ENCODE results near the gene OLFML1. TPM values are rescaled to one million over a fixed set of nuclear protein-coding genes. Genes with fewer than 3 reads are reported as not detected.

OLFML1 gene
- total RNA-seq, 3 donors from 2014 or later: 4.6 to 11.9 (median 4.6) TPM

GRCh38 chr11:7533199-7534041 is 48.1 kb downstream of the OLFML1 start:
- no peaks in the 10 kb centered on the region for H3K36me3 ChIP-seq
- intact Hi-C loops (cut with DNase I; ENCODE audit: low total_unique reads): no loop called here
- no peaks in the 10 kb centered on the region for H3K4me1 ChIP-seq
- no peaks in the 10 kb centered on the region for H3K9me3 ChIP-seq
- TF ChIP-seq POLR2AphosphoS5 (IDR thresholded peaks at IDR 0.05) (no peak), CTCF (IDR thresholded peaks at IDR 0.05) (no peak), POLR2A (IDR thresholded peaks at IDR 0.05) (no peak)
- no peak overlapping the region for H3K4me3 ChIP-seq
- no peak overlapping the region for H3K27ac ChIP-seq
- DNase-seq (ENCODE audit: low spot score in 2 of 2): no peak
- no peaks in the 10 kb centered on the region for H3K27me3 ChIP-seq

GRCh38 chr11:7534042-7534378 is 48.7 kb downstream of the OLFML1 start:
- no peak for DNase-seq (ENCODE audit: low spot score in 2 of 2)
- intact Hi-C loops (cut with DNase I; ENCODE audit: low total_unique reads): no loop called here
- no peak for TF ChIP-seq POLR2AphosphoS5 (IDR thresholded peaks at IDR 0.05)
- TF ChIP-seq CTCF (IDR thresholded peaks at IDR 0.05): no peak
- no peak for TF ChIP-seq POLR2A (IDR thresholded peaks at IDR 0.05)

GRCh38 chr11:7536100-7536499 is 50.8 kb downstream of the OLFML1 start:
- no peak for DNase-seq (ENCODE audit: low spot score in 2 of 2)
- H3K4me3 ChIP-seq: no peak overlapping the region
- H3K9me3 ChIP-seq: no peaks in the 10 kb centered on the region
- H3K27me3 ChIP-seq: no peaks in the 10 kb centered on the region
- no peak for TF ChIP-seq POLR2A (IDR thresholded peaks at IDR 0.05)
- TF ChIP-seq POLR2AphosphoS5 (IDR thresholded peaks at IDR 0.05): no peak
- TF ChIP-seq CTCF (IDR thresholded peaks at IDR 0.05): no peak
- intact Hi-C loops (cut with DNase I; ENCODE audit: low total_unique reads): no loop called here
- H3K36me3 ChIP-seq: no peaks in the 10 kb centered on the region
- no peak overlapping the region for H3K27ac ChIP-seq
- no peaks in the 10 kb centered on the region for H3K4me1 ChIP-seq

More at GRCh38 chr11:7534042-7534378, 48.7 kb downstream of the OLFML1 start:
- Histone ChIP-seq H3K4me3 (no peak overlapping the region), H3K36me3 (no peaks in the 10 kb centered on the region), H3K27me3 (no peaks in the 10 kb centered on the region), H3K4me1 (no peaks in the 10 kb centered on the region), H3K27ac (no peak overlapping the region), H3K9me3 (no peaks in the 10 kb centered on the region)

GRCh38 chr11:7537265-7537664 is 52.0 kb downstream of the OLFML1 start:
- Histone ChIP-seq H3K9me3 (no peaks in the 10 kb centered on the region), H3K27ac (peak overlapping the region in 1 of 2 donors; percentile 34), H3K27me3 (no peaks in the 10 kb centered on the region), H3K4me1 (no peaks in the 10 kb centered on the region), H3K36me3 (no peaks in the 10 kb centered on the region), H3K4me3 (no peak overlapping the region)
- TF ChIP-seq CTCF (IDR thresholded peaks at IDR 0.05) (no peak), POLR2A (IDR thresholded peaks at IDR 0.05) (no peak), POLR2AphosphoS5 (IDR thresholded peaks at IDR 0.05) (no peak)
- intact Hi-C loops (cut with DNase I; ENCODE audit: low total_unique reads): no loop called here
- DNase-seq (ENCODE audit: low spot score in 2 of 2): no peak

GRCh38 chr11:7538031-7538430 is 52.7 kb downstream of the OLFML1 start:
- no peak for DNase-seq (ENCODE audit: low spot score in 2 of 2)
- peak overlapping the region in 1 of 3 donors; percentile 1 for H3K4me3 ChIP-seq
- no peaks in the 10 kb centered on the region for H3K4me1 ChIP-seq
- H3K27ac ChIP-seq: peak overlapping the region in 1 of 2 donors; percentile 34
- H3K27me3 ChIP-seq: no peaks in the 10 kb centered on the region
- no peaks in the 10 kb centered on the region for H3K36me3 ChIP-seq
- no peaks in the 10 kb centered on the region for H3K9me3 ChIP-seq
- TF ChIP-seq CTCF (IDR thresholded peaks at IDR 0.05) (no peak), POLR2A (IDR thresholded peaks at IDR 0.05) (no peak), POLR2AphosphoS5 (IDR thresholded peaks at IDR 0.05) (no peak)
- intact Hi-C loops (cut with DNase I; ENCODE audit: low total_unique reads): no loop called here

Measured in breast epithelium (tissue), 4 donors.